ENCODE results near the gene ZNF581.
A peak's percentile ranks its signal among the peaks of the same experiment; 100 is the strongest.

The ZNF581 gene

GRCh38 chr19:55635334-55635717, 8.1 kb upstream of the ZNF581 start:
- no peak for DNase-seq

GRCh38 chr19:55635856-55636440, 7.5 kb upstream of the ZNF581 start:
- no peak for DNase-seq

- DNase-seq = no peak
Measured at GRCh38 chr19:55636723-55637122, 6.7 kb upstream of the ZNF581 start.

GRCh38 chr19:55637534-55637933, 5.9 kb upstream of the ZNF581 start:
- DNase-seq = no peak

- DNase-seq = no peak
Measured at GRCh38 chr19:55638864-55639359, 4.5 kb upstream of the ZNF581 start.

- DNase-seq = no peak
Measured at GRCh38 chr19:55640043-55640576, 3.3 kb upstream of the ZNF581 start.

- peak; percentile 73 for DNase-seq
Measured at GRCh38 chr19:55640577-55641425, 2.6 kb upstream of the ZNF581 start, which contains the start of gene ZNF580. TSS of gene ZNF580 (plus strand) at chr19:55641002. CDS start at chr19:55642509, 1,507 bp downstream.

- peak; percentile 56 for DNase-seq
Measured at GRCh38 chr19:55641426-55642152, 1.9 kb upstream of the ZNF581 start.

- no peak for DNase-seq
Measured at GRCh38 chr19:55642153-55643002, 1.1 kb upstream of the ZNF581 start.

GRCh38 chr19:55643887-55644176, 383 bp downstream of the ZNF581 start:
- no peak for DNase-seq

- no peak for DNase-seq
Measured at GRCh38 chr19:55644191-55644833, 863 bp downstream of the ZNF581 start.

- DNase-seq = no peak
Measured at GRCh38 chr19:55644842-55645511, 1.5 kb downstream of the ZNF581 start.

- no peak for DNase-seq
Measured at GRCh38 chr19:55645512-55645881, 2.0 kb downstream of the ZNF581 start.

- no peak for DNase-seq
Measured at GRCh38 chr19:55646889-55647731, 3.7 kb downstream of the ZNF581 start.

GRCh38 chr19:55647732-55648584, 4.5 kb downstream of the ZNF581 start, which contains the start of gene CCDC106:
TSS of gene CCDC106 (plus strand) at chr19:55648212. CDS start at chr19:55649047, 835 bp downstream.
- peak; percentile 73 for DNase-seq

GRCh38 chr19:55648585-55649267, 5.3 kb downstream of the ZNF581 start:
- DNase-seq = no peak

GRCh38 chr19:55649268-55650125, 6.0 kb downstream of the ZNF581 start:
- no peak for DNase-seq

- DNase-seq = no peak
Measured at GRCh38 chr19:55650126-55650557, 6.7 kb downstream of the ZNF581 start.

All from NCI-H2171 (cell line).